GM12872 (cell line): ENCODE data around the gene HEY2.

Experiments used
- TF ChIP-seq, protein P1 (sequence below): IDR thresholded peaks from 3 replicates; pipeline ENCODE4 v1.5.1; 2011; ENCODE audit warnings: low read depth, mild to moderate bottlenecking, low read length, moderate library complexity; ENCODE audit not compliant: insufficient read depth

Gene HEY2

GRCh38 chr6:125738276-125738675, 11.2 kb upstream of the HEY2 start:
- TF ChIP-seq, protein P1, sequence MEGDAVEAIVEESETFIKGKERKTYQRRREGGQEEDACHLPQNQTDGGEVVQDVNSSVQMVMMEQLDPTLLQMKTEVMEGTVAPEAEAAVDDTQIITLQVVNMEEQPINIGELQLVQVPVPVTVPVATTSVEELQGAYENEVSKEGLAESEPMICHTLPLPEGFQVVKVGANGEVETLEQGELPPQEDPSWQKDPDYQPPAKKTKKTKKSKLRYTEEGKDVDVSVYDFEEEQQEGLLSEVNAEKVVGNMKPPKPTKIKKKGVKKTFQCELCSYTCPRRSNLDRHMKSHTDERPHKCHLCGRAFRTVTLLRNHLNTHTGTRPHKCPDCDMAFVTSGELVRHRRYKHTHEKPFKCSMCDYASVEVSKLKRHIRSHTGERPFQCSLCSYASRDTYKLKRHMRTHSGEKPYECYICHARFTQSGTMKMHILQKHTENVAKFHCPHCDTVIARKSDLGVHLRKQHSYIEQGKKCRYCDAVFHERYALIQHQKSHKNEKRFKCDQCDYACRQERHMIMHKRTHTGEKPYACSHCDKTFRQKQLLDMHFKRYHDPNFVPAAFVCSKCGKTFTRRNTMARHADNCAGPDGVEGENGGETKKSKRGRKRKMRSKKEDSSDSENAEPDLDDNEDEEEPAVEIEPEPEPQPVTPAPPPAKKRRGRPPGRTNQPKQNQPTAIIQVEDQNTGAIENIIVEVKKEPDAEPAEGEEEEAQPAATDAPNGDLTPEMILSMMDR = no peak

- TF ChIP-seq, protein P1 = no peak
Measured at GRCh38 chr6:125739364-125739763, 10.1 kb upstream of the HEY2 start.

GRCh38 chr6:125741336-125741735, 8.1 kb upstream of the HEY2 start:
- TF ChIP-seq, protein P1 = no peak

GRCh38 chr6:125742024-125742423, 7.4 kb upstream of the HEY2 start:
- TF ChIP-seq, protein P1 = no peak

DNA sequence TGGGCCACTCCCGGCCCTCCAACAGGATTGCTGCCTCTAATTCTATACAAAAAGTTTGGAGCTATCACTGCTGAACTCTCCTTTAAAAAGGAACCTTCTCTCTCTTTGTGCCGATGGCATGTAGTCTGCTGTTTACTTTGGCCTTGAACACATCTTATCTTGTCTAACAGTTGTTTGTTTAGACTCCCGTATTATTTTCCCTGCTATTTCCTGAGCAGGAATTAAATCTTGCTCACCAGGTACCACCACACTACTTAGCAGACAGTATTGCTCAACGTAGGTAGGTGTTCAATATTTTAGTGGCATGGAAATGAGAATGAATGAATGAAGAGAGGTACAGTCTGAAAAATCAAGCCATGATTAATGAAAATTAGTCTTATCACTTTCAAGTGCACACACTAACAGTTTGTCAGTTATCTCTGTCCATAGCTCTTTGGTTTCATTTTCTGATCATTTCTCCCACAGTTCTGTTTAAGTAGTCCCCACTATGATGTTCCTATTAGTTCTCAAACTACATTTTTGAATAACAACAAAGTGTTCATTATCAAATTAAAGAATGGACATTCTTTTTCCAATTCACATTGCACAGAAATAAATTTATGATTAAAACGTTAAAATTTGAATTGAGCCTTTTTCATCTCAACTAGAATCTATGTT, 6.8 kb upstream of the HEY2 start:
- TF ChIP-seq, protein P1 = no peak

DNA sequence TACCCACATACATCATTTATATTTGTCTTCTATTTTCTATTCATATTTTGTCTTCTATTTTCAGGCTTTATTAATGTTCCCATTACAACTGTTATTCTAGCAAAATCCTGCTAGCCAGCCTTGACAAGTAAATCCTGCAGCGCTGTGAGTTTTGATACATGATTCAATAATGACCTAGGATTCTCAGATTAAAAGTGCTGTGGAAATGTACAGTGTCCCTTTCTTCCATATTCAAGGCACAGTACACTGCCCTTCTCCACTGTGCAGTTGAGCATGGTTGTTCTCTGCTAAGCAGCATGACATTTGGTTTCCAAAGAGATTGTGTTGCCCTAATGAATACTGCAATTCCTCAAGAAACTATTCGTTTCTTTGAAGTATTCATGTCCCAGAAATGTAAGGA, 5.8 kb upstream of the HEY2 start:
- TF ChIP-seq, protein P1 = no peak

GRCh38 chr6:125745281-125746018, 4.0 kb upstream of the HEY2 start:
- TF ChIP-seq, protein P1 = no peak
